ENCODE measurements around the gene DHX58.
A peak's percentile ranks its signal among the peaks of the same experiment; 100 is the strongest.
"Not testable (repeated sequence)": the region's sequence is repeated elsewhere in the genome, so short reads cannot be mapped to it uniquely, and the experiment has no call there.

The DHX58 gene

GRCh38 chr17:42112552-42113176 is at the start of gene DHX58:
Gene DHX58 (minus strand): TSS chr17:42112714. CDS start chr17:42111892, 822 bp downstream.
- Histone ChIP-seq H3K4me3 (ENCODE audit: low read depth, low read length) (no peak within 1 kb of the TSS), H3K9ac (ENCODE audit: low read length) (no peak within 1 kb of the TSS), H3K9me3 (ENCODE audit: control insufficient read depth, insufficient read depth, low read depth, low read length) (no peaks in the 10 kb centered on the region), H3K27ac (ENCODE audit: low read depth, low read length) (no peak within 1 kb of the TSS), H3K36me3 (ENCODE audit: control insufficient read depth, insufficient read depth, low read length) (peaks cover 37% of the 10 kb centered on the region), H3K27me3 (ENCODE audit: control insufficient read depth, insufficient read depth, low read length) (no peaks in the 10 kb centered on the region), H3K4me1 (ENCODE audit: control insufficient read depth, insufficient read depth, low read length) (peaks cover 15% of the 10 kb centered on the region)

- Histone ChIP-seq H3K4me3 (ENCODE audit: low read depth, low read length) (no peak overlapping the region), H3K4me1 (ENCODE audit: control insufficient read depth, insufficient read depth, low read length) (peaks cover 15% of the 10 kb centered on the region; the same call in 1 of the 2 replicates), H3K36me3 (ENCODE audit: control insufficient read depth, insufficient read depth, low read length) (no peaks in the 10 kb centered on the region), H3K9me3 (ENCODE audit: control insufficient read depth, insufficient read depth, low read depth, low read length) (no peaks in the 10 kb centered on the region), H3K27me3 (ENCODE audit: control insufficient read depth, insufficient read depth, low read length) (no peaks in the 10 kb centered on the region), H3K27ac (ENCODE audit: low read depth, low read length) (no peak overlapping the region), H3K9ac (ENCODE audit: low read length) (no peak overlapping the region)
Measured at GRCh38 chr17:42160531-42160910, 48.0 kb upstream of the DHX58 start.

GRCh38 chr17:42159796-42160530 is 47.4 kb upstream of the DHX58 start:
- Histone ChIP-seq H3K36me3 (ENCODE audit: control insufficient read depth, insufficient read depth, low read length) (no peaks in the 10 kb centered on the region), H3K27ac (ENCODE audit: low read depth, low read length) (no peak overlapping the region), H3K4me1 (ENCODE audit: control insufficient read depth, insufficient read depth, low read length) (peaks cover 15% of the 10 kb centered on the region; the same call in 1 of the 2 replicates), H3K27me3 (ENCODE audit: control insufficient read depth, insufficient read depth, low read length) (no peaks in the 10 kb centered on the region), H3K9ac (ENCODE audit: low read length) (no peak overlapping the region), H3K4me3 (ENCODE audit: low read depth, low read length) (no peak overlapping the region), H3K9me3 (ENCODE audit: control insufficient read depth, insufficient read depth, low read depth, low read length) (no peaks in the 10 kb centered on the region)

GRCh38 chr17:42155614-42156045 is 43.1 kb upstream of the DHX58 start:
- peaks cover 8% of the 10 kb centered on the region for H3K36me3 ChIP-seq (ENCODE audit: control insufficient read depth, insufficient read depth, low read length)
- H3K9ac ChIP-seq (ENCODE audit: low read length), result peak overlapping the region; percentile 79
- peak overlapping the region; percentile 63; the same call in 1 of the 2 replicates for H3K27ac ChIP-seq (ENCODE audit: low read depth, low read length)
- H3K27me3 ChIP-seq (ENCODE audit: control insufficient read depth, insufficient read depth, low read length), result no peaks in the 10 kb centered on the region
- peaks cover 17% of the 10 kb centered on the region for H3K4me1 ChIP-seq (ENCODE audit: control insufficient read depth, insufficient read depth, low read length)
- H3K4me3 ChIP-seq (ENCODE audit: low read depth, low read length), result peak overlapping the region; percentile 96
- no peaks in the 10 kb centered on the region for H3K9me3 ChIP-seq (ENCODE audit: control insufficient read depth, insufficient read depth, low read depth, low read length)

GRCh38 chr17:42153919-42154742 is 41.6 kb upstream of the DHX58 start:
- H3K27ac ChIP-seq (ENCODE audit: low read depth, low read length), result peak overlapping the region; percentile 85

GRCh38 chr17:42146911-42147607 is 34.5 kb upstream of the DHX58 start:
- H3K36me3 ChIP-seq (ENCODE audit: control insufficient read depth, insufficient read depth, low read length), result peaks cover 35% of the 10 kb centered on the region

More at GRCh38 chr17:42153919-42154742, 41.6 kb upstream of the DHX58 start:
- peak overlapping the region; percentile 91 for H3K9ac ChIP-seq (ENCODE audit: low read length)
- no peaks in the 10 kb centered on the region for H3K27me3 ChIP-seq (ENCODE audit: control insufficient read depth, insufficient read depth, low read length)
- peak overlapping the region; percentile 96 for H3K4me3 ChIP-seq (ENCODE audit: low read depth, low read length)
- H3K4me1 ChIP-seq (ENCODE audit: control insufficient read depth, insufficient read depth, low read length), result peaks cover 17% of the 10 kb centered on the region
- peaks cover 8% of the 10 kb centered on the region for H3K36me3 ChIP-seq (ENCODE audit: control insufficient read depth, insufficient read depth, low read length)
- no peaks in the 10 kb centered on the region for H3K9me3 ChIP-seq (ENCODE audit: control insufficient read depth, insufficient read depth, low read depth, low read length)

GRCh38 chr17:42143138-42143537 is 30.6 kb upstream of the DHX58 start:
- not testable (repeated sequence) for H3K27ac ChIP-seq (ENCODE audit: low read depth, low read length); H3K4me3 ChIP-seq (ENCODE audit: low read depth, low read length); H3K27me3 ChIP-seq (ENCODE audit: control insufficient read depth, insufficient read depth, low read length); H3K9ac ChIP-seq (ENCODE audit: low read length); H3K4me1 ChIP-seq (ENCODE audit: control insufficient read depth, insufficient read depth, low read length); H3K9me3 ChIP-seq (ENCODE audit: control insufficient read depth, insufficient read depth, low read depth, low read length)
- peaks cover 35% of the 10 kb centered on the region for H3K36me3 ChIP-seq (ENCODE audit: control insufficient read depth, insufficient read depth, low read length)

More at GRCh38 chr17:42146911-42147607, 34.5 kb upstream of the DHX58 start:
- no peaks in the 10 kb centered on the region for H3K4me1 ChIP-seq (ENCODE audit: control insufficient read depth, insufficient read depth, low read length)
- H3K27me3 ChIP-seq (ENCODE audit: control insufficient read depth, insufficient read depth, low read length), result no peaks in the 10 kb centered on the region
- H3K4me3 ChIP-seq (ENCODE audit: low read depth, low read length), result no peak overlapping the region
- H3K27ac ChIP-seq (ENCODE audit: low read depth, low read length), result no peak overlapping the region
- H3K9ac ChIP-seq (ENCODE audit: low read length), result no peak overlapping the region
- no peaks in the 10 kb centered on the region for H3K9me3 ChIP-seq (ENCODE audit: control insufficient read depth, insufficient read depth, low read depth, low read length)

GRCh38 chr17:42142371-42142896 is 29.9 kb upstream of the DHX58 start:
- H3K27ac ChIP-seq (ENCODE audit: low read depth, low read length), result no peak overlapping the region
- H3K9ac ChIP-seq (ENCODE audit: low read length), result no peak overlapping the region
- H3K9me3 ChIP-seq (ENCODE audit: control insufficient read depth, insufficient read depth, low read depth, low read length), result no peaks in the 10 kb centered on the region
- no peaks in the 10 kb centered on the region for H3K4me1 ChIP-seq (ENCODE audit: control insufficient read depth, insufficient read depth, low read length)
- H3K27me3 ChIP-seq (ENCODE audit: control insufficient read depth, insufficient read depth, low read length), result no peaks in the 10 kb centered on the region
- peaks cover 30% of the 10 kb centered on the region for H3K36me3 ChIP-seq (ENCODE audit: control insufficient read depth, insufficient read depth, low read length)
- no peak overlapping the region for H3K4me3 ChIP-seq (ENCODE audit: low read depth, low read length)

- no peak overlapping the region for H3K4me3 ChIP-seq (ENCODE audit: low read depth, low read length)
- no peak overlapping the region for H3K27ac ChIP-seq (ENCODE audit: low read depth, low read length)
- H3K9ac ChIP-seq (ENCODE audit: low read length), result no peak overlapping the region
- peaks cover 26% of the 10 kb centered on the region for H3K36me3 ChIP-seq (ENCODE audit: control insufficient read depth, insufficient read depth, low read length)
- H3K4me1 ChIP-seq (ENCODE audit: control insufficient read depth, insufficient read depth, low read length), result peaks cover under 1% of the 10 kb centered on the region; the same call in 1 of the 2 replicates
- H3K27me3 ChIP-seq (ENCODE audit: control insufficient read depth, insufficient read depth, low read length), result no peaks in the 10 kb centered on the region
- no peaks in the 10 kb centered on the region for H3K9me3 ChIP-seq (ENCODE audit: control insufficient read depth, insufficient read depth, low read depth, low read length)
Measured at GRCh38 chr17:42141382-42141781, 28.9 kb upstream of the DHX58 start.

- peaks cover 22% of the 10 kb centered on the region for H3K36me3 ChIP-seq (ENCODE audit: control insufficient read depth, insufficient read depth, low read length)
- not testable (repeated sequence) for H3K9ac ChIP-seq (ENCODE audit: low read length); H3K9me3 ChIP-seq (ENCODE audit: control insufficient read depth, insufficient read depth, low read depth, low read length); H3K4me3 ChIP-seq (ENCODE audit: low read depth, low read length); H3K4me1 ChIP-seq (ENCODE audit: control insufficient read depth, insufficient read depth, low read length); H3K27me3 ChIP-seq (ENCODE audit: control insufficient read depth, insufficient read depth, low read length); H3K27ac ChIP-seq (ENCODE audit: low read depth, low read length)
Measured at GRCh38 chr17:42140690-42141089, 28.2 kb upstream of the DHX58 start.
